GM21825 (cell line): ENCODE results near the gene C16orf87.

Source experiments
- ATAC-seq: cut with Tn5 transposase; IDR thresholded peaks from one replicate; pipeline ENCODE4 v1.9.1; 2021; ENCODE audit warnings: mild to moderate bottlenecking, moderate library complexity; ENCODE audit not compliant: unreplicated experiment

C16orf87 gene

DNA sequence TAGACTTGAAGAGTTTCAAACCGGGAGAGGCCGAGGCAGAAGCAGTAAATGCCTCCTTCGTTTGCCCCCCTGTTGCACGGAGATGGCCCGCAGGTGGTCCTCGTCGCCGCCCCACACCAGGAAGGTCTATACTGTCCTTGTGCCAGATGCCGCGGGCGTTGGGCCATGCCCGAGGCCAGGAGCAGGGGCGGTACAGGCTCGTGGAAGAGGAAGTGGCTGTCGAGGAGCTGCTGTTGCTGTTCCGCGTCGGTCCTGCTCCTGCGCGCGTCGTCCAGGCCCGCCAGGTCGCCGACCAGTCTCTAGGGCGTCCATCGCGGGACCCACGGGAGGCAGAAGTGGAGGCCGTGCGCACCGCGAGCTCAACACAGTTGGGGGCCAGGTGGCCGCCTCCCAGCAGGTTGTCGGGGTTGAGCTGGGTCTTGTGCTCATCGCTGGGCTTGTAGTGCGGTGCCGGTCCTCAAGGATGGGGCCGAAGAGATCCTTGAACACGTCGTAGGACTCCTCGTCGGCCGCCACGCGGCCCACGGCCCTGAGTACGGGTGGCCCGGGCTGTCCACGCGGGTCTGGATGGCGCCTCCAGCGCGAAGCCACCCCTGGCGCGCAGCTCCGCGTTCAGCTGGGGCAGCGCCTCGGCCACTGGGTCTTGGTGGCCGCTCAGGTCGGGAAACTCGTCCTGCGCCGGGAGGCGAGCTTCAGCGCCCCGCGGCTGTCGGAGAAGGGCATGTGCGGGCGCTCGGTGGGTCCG lies 13.1 kb upstream of the C16orf87 start:
- ATAC-seq = no peak

DNA sequence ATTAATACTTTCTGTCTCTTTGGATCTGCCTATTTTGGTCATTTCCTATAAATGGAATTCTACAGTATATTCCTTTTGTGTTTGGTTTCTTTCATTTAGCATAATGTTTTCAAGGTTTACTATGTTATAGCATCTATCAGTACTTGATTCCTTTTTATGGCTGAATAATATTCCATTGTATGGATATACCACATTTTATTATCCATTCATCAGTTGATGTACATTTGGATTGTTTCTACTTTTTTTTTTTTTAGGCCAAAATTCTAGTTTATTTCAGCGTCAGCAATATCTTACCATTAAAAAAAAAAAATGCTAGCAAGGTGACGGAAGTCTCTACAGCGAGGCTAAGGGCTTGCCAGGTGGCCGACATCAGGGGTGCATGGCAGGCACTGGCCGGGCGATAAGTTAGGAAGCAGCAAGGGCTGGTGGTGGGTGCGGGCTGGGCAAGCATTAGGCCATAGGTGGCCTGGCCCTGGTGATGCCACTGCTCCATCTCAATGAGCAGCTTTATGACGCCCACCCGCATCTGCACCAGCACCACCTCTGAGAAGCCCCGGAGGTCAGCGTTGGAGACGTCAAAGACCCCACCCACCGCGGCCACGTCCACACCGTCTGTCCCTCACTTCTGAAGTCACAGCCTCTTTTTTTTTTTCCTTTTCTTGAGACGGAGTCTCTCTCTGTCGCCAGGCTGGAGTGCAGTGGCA lies 11.4 kb upstream of the C16orf87 start:
- no peak for ATAC-seq

DNA sequence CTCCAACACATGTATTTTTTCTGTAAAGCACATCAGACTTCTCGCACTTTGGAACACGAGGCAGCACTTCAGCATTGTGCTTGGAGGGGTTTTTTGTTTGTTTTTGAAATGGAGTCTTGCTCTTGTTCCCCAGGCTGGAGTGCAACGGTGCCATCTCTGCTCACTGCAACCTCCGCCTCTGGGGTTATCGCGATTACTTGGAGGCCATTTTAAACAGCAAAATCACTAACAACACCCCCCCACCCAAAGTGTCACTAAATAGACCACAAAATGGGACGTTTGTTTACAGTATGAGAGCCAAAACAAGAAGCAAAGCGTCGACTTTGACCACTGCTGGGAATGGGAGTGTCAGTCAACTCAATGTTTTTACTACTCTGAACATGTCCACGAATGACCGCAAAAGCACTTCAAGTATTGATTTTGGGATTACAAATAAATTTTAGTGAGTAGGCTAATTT lies 9.0 kb upstream of the C16orf87 start:
- ATAC-seq = no peak

DNA sequence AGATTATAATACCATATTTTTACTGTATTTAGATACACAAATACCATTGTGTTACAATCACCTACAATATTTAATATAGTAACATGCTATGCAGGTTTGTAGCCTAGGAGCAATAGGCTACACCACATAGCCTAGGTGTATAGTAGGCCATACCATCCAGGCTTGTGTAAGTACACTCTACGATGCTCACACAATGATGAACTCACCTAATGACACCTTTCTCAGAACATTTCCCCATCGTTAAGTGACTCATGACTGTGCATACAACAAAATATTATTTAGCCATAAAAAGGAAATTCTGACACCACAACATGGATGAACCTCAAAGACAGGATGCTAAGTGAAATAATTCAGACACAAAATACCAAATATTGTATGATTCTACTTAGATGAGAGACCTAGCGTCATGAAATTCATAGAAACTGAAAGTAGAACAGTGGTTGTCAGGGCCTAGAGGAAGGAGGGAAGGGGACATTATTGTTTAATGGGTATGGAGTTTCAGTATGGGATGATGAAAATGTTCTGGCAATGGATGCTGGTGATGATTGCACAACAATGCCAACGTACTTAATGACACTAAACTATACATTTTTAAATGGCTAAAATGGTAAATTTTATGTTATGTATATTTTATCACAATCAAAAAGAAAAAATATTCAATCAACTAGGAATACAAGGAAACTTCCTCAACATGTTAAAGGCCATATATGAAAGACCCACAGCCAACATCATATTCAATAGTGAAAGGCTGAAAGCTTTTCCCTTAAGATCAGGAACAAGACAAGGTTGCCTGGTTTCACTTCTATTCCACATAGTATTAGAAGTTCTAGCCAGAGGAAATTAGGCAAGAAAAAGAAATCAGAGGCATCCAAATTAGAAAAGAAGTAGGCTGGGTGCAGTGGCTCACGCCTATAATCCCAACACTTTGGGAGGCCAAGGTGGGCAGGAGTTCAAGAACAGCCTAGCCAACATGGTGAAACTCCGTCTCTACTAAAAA lies 5.9 kb upstream of the C16orf87 start:
- no peak for ATAC-seq

DNA sequence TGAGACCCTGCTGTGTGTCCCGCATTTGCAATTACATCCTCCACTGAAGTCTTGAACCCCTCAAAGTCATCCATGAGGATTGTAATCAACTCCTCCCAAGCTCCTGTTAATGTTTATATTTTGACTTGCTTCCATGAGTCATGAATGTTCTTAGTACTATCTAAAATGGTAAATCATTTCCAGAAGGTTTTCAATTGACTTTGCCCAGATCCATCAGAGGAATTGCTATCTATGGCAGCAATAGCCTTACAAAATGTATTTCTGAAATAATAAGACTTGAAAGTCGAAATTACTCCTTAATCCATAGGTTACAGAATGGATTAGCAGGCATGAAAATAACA lies 2.5 kb upstream of the C16orf87 start:
- ATAC-seq = no peak

DNA sequence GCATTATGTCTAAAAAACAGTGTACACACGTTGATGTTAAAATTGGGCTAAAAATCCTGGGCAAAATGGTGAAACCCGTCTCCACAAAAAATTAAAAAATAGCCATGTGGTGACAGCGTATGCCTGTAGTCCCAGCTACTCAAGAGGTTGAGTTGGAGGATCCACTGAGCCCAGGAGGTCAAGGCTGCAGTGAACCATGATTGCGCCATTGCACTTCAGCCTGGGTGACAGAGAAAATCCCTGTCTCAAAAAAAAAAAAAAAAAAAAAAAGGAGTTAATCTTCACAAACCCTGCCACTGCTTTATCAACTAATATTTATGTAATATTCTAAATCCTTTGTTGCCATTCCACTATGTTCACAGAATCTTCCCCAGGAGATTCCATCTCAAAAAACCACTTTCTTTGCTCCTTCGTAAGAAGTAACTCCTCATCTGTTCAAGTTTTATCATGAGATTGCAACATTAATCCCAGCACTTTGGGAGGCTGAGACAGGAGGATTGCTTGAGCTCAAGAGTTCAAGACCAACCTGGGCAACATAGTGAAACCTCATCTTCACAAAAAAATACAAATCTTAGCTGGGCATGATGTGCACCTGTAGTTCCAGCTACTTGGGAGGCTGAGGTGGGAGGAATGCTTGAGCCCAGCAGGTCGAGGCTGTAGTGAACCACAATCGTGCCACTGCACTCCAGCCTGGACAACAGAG lies 1.9 kb upstream of the C16orf87 start:
- ATAC-seq = no peak

DNA sequence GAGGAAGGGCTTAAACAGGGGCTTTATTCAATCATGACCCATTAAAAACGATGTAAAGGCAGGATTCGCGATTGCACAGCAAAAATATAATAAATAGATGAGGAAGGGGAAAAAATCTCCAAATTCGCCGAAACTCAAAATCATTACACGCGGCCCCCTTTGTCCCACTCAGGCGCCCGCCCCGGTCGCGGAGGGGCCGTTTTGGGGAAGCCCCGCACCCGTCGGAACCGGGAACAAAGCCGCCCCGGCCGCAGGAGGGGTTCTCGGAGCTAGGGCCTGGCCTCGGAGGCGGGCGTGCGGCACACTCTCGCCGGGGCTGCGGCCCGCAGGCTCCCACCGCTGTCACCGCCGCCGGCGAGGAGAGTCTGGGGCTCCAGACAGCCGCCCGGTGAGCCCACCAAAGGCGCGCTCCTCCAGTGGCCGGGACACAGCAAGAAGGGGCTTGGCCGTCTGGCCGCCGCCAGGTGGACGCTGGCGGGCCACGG lies 521 bp downstream of the C16orf87 start:
- ATAC-seq = peak; percentile 24

DNA sequence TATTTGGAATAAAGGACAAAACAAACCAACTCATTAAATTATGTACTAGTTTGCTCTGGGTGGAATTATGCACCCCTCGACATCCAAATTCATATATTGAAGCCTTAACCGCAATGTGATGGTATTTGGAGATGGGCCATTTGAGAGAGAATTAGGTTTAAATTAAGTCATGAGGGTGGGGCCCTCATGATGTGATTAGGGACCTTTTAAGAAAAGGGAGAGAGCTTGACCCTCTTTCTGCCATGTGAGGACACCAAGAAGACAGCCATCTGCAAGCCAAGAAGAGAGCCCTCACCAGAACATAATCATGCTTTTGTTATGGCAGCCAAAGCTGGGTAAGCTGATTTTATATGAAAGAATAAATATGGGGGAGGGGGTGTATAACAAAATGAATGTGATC lies 2.0 kb downstream of the C16orf87 start:
- no peak for ATAC-seq

DNA sequence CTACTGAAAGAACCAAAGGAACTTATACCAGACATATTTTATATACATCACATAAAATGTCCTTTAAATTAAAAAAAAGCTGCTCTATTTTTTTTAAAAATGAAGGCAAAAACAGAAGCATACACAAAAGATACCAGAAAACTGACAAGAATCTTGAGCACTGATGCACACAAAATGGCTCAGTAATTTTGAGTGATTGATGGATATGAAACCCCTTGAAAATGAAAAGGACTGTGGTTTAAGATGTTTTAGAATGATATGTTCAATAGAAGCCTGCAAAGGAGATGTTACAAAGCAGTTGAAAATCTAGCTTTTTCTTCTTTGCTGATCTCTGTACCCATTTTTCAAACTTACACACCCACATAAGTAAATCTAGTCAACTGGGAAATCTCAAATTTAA lies 2.7 kb downstream of the C16orf87 start:
- no peak for ATAC-seq

DNA sequence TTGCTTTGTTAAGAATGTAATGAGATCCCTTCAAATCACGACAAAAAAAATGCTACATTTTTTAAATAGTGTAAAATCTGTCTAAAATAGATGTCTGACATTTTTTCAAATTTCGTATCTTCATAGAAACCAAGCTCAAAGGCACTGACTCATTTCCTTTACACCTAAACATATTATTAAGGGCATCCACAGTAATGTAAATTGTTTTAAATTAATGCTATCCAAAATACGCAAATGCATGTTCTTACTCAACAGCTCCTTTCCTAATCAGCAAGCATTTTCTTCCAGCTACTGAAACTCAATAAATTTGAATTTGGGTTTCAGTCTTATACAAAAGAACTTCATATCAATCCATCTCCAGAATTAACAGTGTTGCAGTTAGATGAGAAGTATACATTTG lies 4.3 kb downstream of the C16orf87 start:
- ATAC-seq = no peak

DNA sequence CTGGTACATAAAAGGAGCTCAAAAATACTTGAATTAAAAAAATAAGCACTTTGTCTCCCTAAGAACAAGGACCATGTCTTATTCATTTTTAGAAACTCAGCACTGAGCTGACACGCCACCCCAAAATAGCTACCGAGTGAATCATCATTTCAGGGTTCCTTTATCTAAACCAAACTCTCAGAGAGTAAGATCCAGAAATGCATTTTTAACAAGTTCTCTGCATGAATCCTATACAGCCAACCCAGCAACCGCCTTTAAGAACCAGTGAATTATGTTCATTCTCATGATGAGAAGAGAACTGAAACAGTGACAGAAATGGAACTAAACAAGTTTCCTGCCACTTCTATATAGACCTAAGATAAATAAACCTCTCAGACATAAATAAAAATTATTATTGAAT lies 8.7 kb downstream of the C16orf87 start:
- ATAC-seq = peak; percentile 73

DNA sequence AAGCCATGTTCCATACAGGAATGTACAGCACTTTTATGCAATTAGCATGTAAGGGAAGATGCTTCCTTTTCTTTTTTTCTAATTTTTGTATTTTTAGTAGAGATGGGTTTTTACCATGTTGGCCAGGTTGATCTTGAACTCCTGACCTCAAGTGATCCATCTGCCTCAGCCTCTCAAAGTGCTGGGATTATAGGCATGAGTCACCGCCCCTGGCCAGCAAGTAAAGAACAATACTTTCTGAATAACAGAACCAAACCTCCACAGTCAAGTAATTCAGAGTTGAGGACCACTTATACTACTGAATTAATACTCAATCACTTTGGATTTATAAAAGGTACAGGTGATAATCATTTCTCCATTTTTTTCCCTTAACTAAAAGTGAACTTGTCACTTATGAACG lies 13.0 kb downstream of the C16orf87 start:
- no peak for ATAC-seq

DNA sequence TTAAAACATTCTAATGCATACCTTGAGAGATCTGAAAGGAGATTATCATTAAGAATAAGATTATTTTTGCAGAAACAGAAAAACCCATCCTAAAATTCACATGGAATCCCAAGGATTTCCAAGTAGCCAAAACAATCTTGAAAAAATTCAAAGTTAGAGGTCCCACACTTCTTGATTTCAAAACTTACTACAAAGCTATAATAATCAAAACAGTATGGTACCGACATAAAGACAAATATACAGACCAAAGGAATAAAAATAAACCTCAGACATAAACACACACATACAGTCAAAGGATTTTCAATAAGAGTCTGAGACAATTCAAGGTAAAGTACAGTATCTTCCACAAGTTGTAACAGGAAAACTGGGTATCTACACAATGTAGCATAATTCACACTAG lies 16.2 kb downstream of the C16orf87 start:
- ATAC-seq = no peak

DNA sequence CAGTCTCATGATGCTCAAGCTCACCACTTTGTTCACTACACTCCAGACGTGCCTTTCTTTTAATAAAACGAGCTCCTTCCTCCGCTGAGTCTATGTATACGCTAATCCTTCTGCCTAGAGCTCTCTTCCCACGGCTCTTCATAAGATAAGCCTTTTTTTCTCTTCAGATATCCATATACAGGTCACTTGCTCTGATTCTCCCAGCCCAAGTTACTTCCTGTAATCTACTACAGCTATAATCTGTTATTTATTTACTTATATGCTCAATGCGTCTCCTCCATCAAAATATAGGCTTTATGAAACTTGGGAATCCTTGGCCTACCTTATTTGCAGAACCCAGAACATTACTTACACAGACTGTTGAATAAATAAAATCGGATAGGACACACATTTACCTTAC lies 17.4 kb downstream of the C16orf87 start:
- ATAC-seq = no peak

DNA sequence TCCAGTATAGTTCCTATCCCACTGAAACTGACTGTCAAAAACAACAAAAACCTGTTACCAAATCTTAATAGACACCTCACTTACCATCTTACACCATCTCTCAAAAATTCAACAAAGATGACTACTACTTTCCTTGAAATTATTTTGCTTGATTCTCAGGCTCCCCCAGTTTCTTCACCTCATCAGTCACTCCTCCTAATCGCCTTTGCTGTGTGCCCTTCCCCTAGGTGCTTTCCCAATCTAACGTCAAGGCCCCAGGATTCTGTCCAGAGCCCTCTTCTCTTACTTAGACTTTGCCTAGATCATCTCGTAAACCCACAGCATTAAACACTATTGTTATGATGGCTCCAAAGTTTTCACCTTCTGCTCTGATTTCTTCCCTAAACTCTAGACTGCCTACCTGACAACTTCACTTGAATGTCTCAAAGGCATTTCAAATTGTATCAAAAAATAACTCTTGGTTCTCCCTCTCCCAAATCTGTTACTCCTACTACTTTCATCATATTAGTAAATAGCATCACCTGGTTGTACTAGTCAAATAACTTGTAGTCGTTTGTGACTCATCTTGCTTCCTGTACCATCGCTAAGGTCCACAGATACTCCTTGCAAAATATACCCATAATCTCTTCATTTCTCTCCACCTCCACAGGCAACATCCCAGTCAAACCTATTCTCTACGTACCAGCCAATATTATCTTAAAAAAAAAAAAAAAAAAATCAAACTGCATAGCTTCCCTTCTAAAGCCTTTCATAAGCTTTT lies 18.0 kb downstream of the C16orf87 start:
- no peak for ATAC-seq

DNA sequence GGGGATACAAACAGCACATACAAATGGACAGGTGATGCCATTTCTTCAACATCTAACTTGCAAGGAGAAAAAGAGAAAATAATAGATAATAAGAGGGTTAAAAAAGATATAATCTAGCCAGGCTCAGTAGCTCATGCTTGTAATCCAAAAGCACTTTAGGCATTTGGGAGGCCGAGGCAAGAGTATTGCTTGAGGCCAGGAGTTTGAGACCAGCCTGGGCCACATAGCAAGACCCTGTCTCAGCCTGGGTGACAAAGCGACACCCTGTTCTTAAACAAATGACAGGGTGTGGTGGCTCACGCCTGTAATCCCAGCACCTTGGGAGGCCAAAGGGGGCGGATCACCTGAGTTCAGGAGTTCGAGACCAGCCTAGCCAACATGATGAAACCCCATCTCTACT lies 19.3 kb downstream of the C16orf87 start:
- no peak for ATAC-seq

DNA sequence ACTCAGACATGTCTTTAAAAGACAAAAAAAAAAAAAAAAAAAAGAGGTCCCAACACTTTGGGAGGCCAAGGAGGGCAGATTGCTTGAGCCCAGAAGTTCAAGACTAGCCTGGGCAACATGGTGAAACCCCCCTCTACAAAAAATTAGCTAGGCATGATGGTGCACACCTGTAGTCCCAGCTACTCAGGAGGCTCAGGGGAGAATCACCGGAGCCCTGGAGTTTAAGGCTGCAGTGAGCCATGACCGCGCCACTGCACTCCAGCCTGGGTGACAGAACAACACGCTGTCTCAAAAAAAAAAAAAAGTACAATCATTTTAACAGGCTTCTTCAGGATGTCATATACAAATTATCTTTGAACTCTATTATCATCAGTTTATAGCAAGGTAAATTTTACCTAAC lies 22.0 kb downstream of the C16orf87 start:
- peak; percentile 81 for ATAC-seq

DNA sequence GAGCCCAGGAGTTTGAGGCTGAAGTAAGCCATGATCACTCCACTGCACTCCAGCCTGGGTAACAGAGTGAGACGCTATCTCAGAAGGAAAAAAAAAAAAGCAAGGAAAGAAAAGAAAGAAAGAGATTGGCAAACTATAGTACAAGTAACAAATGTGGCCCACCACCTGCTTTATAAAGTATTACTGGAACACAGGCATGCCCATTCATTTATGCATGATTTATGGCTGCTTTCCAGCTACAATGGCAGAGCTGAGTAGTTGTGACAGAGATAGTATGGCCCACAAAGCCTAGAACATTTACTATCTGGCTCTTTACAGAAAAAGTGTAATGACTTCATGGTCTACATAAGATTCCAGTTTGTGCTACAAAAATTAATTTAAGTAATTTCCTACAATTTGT lies 23.6 kb downstream of the C16orf87 start:
- no peak for ATAC-seq

DNA sequence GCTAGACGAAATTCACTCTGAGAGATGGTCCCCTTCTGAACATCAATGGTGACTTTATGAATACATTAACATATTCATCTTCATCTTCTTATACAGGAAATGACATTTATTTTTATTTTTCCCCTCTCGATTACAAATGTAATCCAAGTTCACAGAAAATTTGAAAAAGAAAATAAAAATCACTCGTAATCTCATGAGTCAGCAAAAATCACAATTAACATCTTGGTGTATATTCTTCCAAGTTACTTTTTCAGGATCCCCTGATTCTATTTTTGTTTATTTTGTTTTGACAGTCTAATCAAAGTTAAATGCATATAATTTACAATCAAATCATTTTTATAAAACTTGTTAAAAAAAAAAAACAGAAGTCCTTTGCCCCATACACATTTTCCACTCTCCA lies 27.6 kb downstream of the C16orf87 start:
- ATAC-seq = no peak
